WI38 (cell line): ENCODE measurements around the gene DAG1.

Source experiments
- H3K4me3 ChIP-seq: 2 replicates; pipeline ENCODE4 v1.5.1; 2011; ENCODE audit warnings: low read depth, mild to moderate bottlenecking, control low read depth, low read length
- CTCF ChIP-seq: IDR thresholded peaks from 2 replicates; pipeline ENCODE4 v1.5.1; 2012; ENCODE audit warnings: low read depth, mild to moderate bottlenecking, control low read depth, low read length

The DAG1 gene

GRCh38 chr3:49469936-49470713 lies at the start of gene DAG1:
Gene DAG1, plus strand, starts transcription at chr3:49470267. Its CDS starts 40,268 bp downstream, at chr3:49510535.
- TF ChIP-seq CTCF = no peak
- H3K4me3 ChIP-seq = peak within 1 kb of the TSS; percentile 87

- no peak for TF ChIP-seq CTCF
- no peak overlapping the region for H3K4me3 ChIP-seq
Measured at GRCh38 chr3:49421890-49422378, 48.1 kb upstream of the DAG1 start.

DNA sequence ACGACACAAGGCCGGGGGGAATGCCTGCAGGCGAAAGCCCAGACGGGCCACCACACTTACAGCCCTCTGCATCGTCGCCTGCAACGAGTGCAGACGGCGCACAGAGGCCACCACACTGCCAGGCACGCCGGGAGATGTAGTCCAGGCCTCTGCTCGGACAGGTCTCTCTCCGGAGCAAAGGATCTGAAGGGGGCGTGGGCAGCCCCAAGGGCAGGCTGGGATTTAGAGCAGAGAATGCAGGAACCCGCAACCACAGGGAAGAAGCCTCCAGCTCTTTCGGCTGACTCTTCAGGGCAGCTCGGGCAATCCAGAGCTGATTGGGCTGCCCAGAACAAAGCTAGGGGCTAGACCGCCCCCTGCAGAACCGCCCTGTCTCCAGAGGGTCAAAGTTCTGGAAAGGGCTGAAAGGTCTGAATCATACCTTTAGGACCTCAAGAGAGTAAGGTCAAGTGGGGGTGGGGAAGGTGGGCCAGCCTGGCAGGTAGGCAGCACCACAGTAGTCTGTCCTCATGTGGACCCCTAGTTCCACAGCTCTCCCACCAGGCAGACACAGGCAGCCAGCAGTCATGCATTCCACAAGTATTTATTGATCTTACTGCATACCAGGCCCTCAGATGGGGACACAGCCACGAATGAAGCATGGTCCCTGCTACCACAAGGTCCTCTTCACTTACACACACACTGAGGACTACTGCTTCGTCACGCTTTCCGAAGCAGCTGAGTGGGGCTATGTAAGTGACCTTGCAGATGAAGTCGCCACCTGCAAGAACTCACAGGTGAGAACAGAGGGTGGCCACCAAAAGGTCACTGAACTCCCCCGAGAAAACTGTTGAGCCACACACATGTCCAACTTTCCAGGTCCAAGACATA lies 47.5 kb upstream of the DAG1 start, which contains the start of gene AMT:
AMT (minus strand) TSS at position 95 of the 870 bp plus-strand sequence; CDS start at position 72, 23 bp downstream.
- no peak within 1 kb of the TSS for H3K4me3 ChIP-seq
- TF ChIP-seq CTCF = no peak

DNA sequence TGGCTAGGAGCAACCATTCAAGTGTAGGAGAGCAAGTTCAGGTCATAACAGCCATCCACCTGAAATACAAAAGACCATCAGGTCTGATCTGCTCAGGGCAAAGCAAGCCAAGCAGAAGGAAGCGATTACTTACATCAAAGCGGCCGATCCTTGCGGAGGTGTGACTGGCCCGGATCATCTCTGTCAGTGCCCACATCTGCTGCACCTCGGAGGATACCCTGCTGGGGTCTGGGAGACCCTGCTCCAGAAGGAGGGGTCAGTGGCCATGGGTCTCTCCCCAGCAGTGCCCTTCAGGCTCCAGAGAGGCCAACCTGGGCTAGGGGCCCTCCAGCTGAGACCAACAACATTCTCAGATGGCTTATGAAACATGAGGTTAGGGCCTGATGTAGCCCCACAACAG lies 45.3 kb upstream of the DAG1 start:
- H3K4me3 ChIP-seq = no peak overlapping the region
- TF ChIP-seq CTCF = no peak

DNA sequence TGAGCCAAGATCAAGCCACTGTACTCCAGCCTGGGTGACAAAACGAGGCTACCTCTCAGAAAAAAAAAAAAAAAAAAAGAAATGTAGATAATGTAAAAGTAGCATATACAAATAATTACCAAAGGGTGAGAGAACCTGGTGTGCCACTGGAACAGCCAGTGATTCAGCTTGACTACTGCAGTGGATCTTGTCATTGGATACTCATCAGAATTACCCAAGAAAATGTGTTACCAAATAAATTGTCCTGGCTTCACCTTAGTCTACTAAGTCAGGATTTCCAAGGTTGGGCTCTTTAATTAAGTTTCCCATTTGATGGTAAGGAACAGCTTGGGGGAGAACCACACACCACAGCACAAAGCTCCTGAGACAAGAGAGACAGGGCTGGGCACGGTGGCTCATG lies 42.5 kb upstream of the DAG1 start:
- no peak overlapping the region for H3K4me3 ChIP-seq
- TF ChIP-seq CTCF = no peak

DNA sequence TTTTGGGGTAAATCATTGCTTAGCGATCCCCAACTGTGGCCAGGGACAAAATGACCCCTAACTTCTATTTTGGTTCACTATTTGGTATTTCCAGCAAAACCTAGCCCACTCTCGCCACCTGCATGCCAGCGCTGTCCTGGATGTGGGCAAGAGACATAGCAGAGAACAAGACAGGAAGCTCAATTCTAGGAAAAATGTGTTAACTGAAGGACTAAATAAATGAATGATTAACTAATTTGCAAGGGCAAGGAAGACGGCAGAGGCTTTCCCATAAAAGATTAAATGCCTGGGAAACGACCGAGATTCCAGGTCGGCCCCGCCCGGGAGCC lies 41.4 kb upstream of the DAG1 start:
- no peak for TF ChIP-seq CTCF
- H3K4me3 ChIP-seq = peak overlapping the region; percentile 67

GRCh38 chr3:49434731-49435130 lies 35.3 kb upstream of the DAG1 start:
- TF ChIP-seq CTCF = no peak
- H3K4me3 ChIP-seq = no peak overlapping the region
